Lung (tissue), 12 donors: ENCODE results near the gene C5AR2. TPM values are rescaled to one million over a fixed set of nuclear protein-coding genes. Genes with fewer than 3 reads are reported as not detected.
"Not testable (repeated sequence)": the region's sequence is repeated elsewhere in the genome, so short reads cannot be mapped to it uniquely, and the experiment has no call there.

Source experiments
- ATAC-seq: fragments of 200-7000 bp; cut with Tn5 transposase; one replicate; pipeline ENCODE4 v1.9.1; 2020; ENCODE audit warnings: moderate number of reproducible peaks; ENCODE audit not compliant: insufficient read depth, low FRiP score
- DNase-seq, 3 donors: peaks; one replicate each; pipeline ENCODE4 v3.0.0-alpha.2; 2013 to 2017
- H3K27ac ChIP-seq, 2 donors: one replicate each; pipeline ENCODE4 v1.5.1; 2013; ENCODE audit warnings: mild to moderate bottlenecking in 2 of 2, moderate library complexity in 2 of 2, control low read depth in 1 of 2, inconsistent platforms in 1 of 2, low read depth in 1 of 2, low read length in 1 of 2
- H3K27me3 ChIP-seq, 3 donors: one replicate each; pipeline ENCODE4 v1.5.1; 2013; ENCODE audit warnings: low read length in 2 of 3; ENCODE audit not compliant: control insufficient read depth in 3 of 3, insufficient read depth in 3 of 3
- H3K36me3 ChIP-seq, 4 donors: one replicate each; pipeline ENCODE4 v1.5.1; 2013; ENCODE audit warnings: low read length in 4 of 4, mild to moderate bottlenecking in 1 of 4, moderate library complexity in 1 of 4; ENCODE audit not compliant: control insufficient read depth in 4 of 4, insufficient read depth in 4 of 4
- H3K4me1 ChIP-seq, 5 donors: one replicate each; pipeline ENCODE4 v1.5.1; 2013; ENCODE audit warnings: low read length in 5 of 5, mild to moderate bottlenecking in 2 of 5, moderate library complexity in 1 of 5; ENCODE audit not compliant: control insufficient read depth in 5 of 5, insufficient read depth in 5 of 5
- H3K4me3 ChIP-seq: one replicate; pipeline ENCODE4 v1.5.1; 2013; ENCODE audit warnings: mild to moderate bottlenecking, control low read depth, moderate library complexity
- H3K9ac ChIP-seq, 2 donors: one replicate each; pipeline ENCODE4 v1.5.1; 2013; ENCODE audit warnings: low read length in 2 of 2, control low read depth in 1 of 2; ENCODE audit not compliant: insufficient read depth in 1 of 2
- H3K9me3 ChIP-seq, 4 donors: one replicate each; pipeline ENCODE4 v1.5.1; 2013; ENCODE audit warnings: low read length in 3 of 4, mild to moderate bottlenecking in 1 of 4, moderate library complexity in 1 of 4; ENCODE audit not compliant: control insufficient read depth in 4 of 4, insufficient read depth in 3 of 4
- WGBS, 2 donors: extraction: QIAGEN DNeasy Blood & Tissue Kit; methylation state at CpG; one replicate each; pipeline ENCODE4 v1.1.7; 2013; 5-methylcytosine and 5-hydroxymethylcytosine counted together
- polyA plus RNA-seq, 2 donors: library from polyadenylated mRNA; stranded (reverse); fragments of 200-250 nt; gene quantifications; one replicate each; pipeline ENCODE4 v1.2.1, GENCODE V29; 2013
- total RNA-seq, 2 donors: library from RNA; depleted of rRNA in 1 of 2; stranded (reverse); fragments of >200 nt in 1 of 2; gene quantifications; one replicate each; pipeline ENCODE4 v1.2.1, GENCODE V29; 2014 to 2021
- TF ChIP-seq, protein P1 (sequence below): IDR thresholded peaks from 2 replicates; pipeline ENCODE4 v1.5.1; 2012; ENCODE audit warnings: mild to moderate bottlenecking; ENCODE audit errors: control extremely low read depth, extremely low read depth
- donor health status: control.
- donor health status: control.
- donor health status: Bipolar disorder and iron deficiency.
- donor health status: healthy.
- donor health status: DM: yes; HTN: yes; CAD: no.

The C5AR2 gene
- total and polyA plus RNA-seq, 4 donors: 1.0 to 17.4 (median 7.7) TPM

DNA sequence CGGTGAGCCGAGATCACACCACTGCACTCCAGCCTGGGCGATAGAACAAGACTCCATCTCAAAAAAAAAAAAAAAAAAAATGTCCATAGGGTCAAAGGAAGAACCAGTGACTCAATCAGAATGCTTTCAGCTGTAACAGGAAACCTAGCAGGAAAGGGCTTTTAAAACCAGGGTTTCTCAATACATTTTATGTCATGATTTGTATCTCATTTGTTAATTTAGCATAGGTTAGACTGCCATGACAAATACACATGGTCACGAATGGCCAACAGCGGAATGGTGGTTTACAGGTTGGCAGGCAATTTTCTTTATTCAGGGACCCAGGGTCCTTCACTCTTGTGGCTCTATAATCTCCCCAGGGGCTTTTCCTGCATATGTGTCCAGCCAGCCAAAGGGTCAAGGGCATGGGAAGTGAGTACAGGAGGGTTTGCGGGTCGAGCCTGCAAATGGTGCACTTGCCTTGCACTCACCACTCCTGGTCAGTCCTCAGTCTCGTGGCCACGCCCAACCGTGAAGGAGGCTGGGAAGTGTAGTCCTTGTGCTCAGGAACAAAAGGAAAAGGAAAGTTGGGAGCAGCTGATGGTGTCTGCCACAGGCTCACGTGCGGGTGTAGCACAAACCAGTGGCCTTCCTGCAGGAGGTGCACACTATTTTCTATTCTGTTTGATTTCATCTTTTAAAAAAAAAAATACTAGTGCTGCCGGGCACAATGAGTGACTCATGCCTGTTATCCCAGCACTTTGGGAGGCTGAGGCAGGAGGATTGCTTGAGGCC lies 32.0 kb downstream of the C5AR2 start:
- H3K27ac ChIP-seq: peak overlapping the region in 1 of 2 donors; percentile 60
- H3K4me1 ChIP-seq: no peaks in the 10 kb centered on the region
- H3K27me3 ChIP-seq: no peaks in the 10 kb centered on the region
- DNase-seq (no peak), ATAC-seq (no peak)
- peaks cover 0 to 1% (median 0%) of the 10 kb centered on the region in 4 donors for H3K9me3 ChIP-seq
- TF ChIP-seq, protein P1, sequence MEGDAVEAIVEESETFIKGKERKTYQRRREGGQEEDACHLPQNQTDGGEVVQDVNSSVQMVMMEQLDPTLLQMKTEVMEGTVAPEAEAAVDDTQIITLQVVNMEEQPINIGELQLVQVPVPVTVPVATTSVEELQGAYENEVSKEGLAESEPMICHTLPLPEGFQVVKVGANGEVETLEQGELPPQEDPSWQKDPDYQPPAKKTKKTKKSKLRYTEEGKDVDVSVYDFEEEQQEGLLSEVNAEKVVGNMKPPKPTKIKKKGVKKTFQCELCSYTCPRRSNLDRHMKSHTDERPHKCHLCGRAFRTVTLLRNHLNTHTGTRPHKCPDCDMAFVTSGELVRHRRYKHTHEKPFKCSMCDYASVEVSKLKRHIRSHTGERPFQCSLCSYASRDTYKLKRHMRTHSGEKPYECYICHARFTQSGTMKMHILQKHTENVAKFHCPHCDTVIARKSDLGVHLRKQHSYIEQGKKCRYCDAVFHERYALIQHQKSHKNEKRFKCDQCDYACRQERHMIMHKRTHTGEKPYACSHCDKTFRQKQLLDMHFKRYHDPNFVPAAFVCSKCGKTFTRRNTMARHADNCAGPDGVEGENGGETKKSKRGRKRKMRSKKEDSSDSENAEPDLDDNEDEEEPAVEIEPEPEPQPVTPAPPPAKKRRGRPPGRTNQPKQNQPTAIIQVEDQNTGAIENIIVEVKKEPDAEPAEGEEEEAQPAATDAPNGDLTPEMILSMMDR: no peak
- no peak overlapping the region for H3K4me3 ChIP-seq
- WGBS, 2 donors: 68 to 84% methylated on average over 13 of the region's 13 CpGs
- H3K36me3 ChIP-seq: peaks cover 8 to 44% (median 20%) of the 10 kb centered on the region in 4 donors
- H3K9ac ChIP-seq: no peak overlapping the region

DNA sequence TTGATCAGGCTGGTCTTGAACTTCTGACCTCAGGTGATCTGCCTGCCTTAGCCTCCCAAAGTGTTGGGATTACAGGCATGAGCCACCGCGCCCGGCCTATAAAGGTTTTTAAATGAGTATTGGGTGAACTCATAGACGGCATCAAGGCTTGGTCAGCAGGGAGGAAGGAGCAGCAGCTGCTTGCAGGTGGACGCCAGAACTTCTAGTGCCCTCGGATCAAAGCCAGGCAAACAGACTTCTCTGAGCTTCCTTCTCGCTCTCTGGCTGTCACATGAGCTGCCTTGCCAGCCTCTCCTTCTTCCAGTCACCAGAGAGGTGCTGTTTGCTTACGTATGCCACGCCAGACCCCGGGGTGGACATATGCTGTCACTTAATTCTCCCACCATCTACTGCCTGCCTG lies 33.5 kb downstream of the C5AR2 start:
- not testable (repeated sequence) for H3K9me3 ChIP-seq, DNase-seq, ATAC-seq, H3K4me3 ChIP-seq, H3K4me1 ChIP-seq, H3K27ac ChIP-seq, H3K9ac ChIP-seq, H3K27me3 ChIP-seq
- 84 to 96% methylated on average over 10 of the region's 10 CpGs for WGBS, 2 donors
- peaks cover 10 to 45% (median 14%) of the 10 kb centered on the region in 4 donors for H3K36me3 ChIP-seq

DNA sequence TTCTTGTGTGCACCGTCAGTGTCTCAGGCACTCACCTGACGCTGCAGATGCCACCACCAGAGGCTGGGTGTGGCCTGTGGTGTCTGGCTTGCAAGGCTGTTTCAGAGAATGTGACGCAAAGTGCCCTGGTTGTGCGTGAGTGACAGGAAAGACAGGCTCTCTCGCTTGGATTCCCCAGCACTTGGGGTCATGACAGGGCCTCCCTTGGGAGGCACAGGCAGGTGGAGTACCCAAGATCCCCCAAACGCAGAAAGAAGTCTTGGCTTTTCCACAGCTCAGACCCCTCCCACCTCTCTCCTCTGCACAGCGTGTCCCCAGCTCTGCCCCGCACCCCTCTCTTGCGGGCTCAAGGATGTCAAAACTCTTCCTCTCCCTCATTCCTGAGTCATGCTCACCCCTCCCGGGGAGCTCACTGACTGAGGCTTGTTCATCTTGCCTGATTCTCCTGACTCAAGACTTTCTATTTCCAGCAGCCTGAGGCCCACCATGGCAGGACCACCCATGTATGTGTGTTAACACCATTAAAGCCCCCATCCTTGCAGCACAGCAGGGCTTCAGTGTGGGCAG lies 38.2 kb downstream of the C5AR2 start:
- H3K27me3 ChIP-seq: no peaks in the 10 kb centered on the region
- peak; percentile 44 for ATAC-seq
- no peak overlapping the region for H3K9ac ChIP-seq
- no peak overlapping the region for H3K4me3 ChIP-seq
- 33 to 68% methylated on average over 10 of the region's 10 CpGs for WGBS, 2 donors
- TF ChIP-seq, protein P1: no peak
- DNase-seq: peak; percentile 48 to 57 (median 56)
- H3K4me1 ChIP-seq: no peaks in the 10 kb centered on the region
- peaks cover 9 to 44% (median 21%) of the 10 kb centered on the region in 4 donors for H3K36me3 ChIP-seq
- H3K27ac ChIP-seq: peak overlapping the region in 1 of 2 donors; percentile 58
- H3K9me3 ChIP-seq: no peaks in the 10 kb centered on the region

DNA sequence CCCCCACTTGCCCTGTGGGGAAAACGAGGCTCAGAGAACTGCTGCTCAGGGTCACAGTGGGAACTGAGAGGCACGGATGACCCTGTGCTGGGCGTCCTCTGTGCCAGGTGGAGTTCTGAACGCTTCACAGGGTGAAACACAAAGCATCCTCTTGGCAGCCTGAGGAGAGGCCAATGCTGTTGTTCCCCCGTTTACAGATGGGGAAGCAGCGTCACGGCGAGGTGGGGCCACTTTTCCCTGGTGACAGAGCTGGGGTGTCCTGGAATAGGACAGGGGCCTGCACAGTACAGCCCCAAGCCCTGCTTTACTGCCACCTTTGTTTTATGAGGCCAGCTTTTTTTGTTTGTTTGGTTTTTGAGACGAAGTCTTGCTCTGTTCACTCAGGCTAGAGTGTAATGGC lies 39.3 kb downstream of the C5AR2 start:
- Histone ChIP-seq H3K36me3 (peaks cover 14 to 53% (median 28%) of the 10 kb centered on the region in 4 donors), H3K27ac (no peak overlapping the region)
- TF ChIP-seq, protein P1: no peak

More for the DNA sequence above, 39.3 kb downstream of the C5AR2 start:
- H3K4me3 ChIP-seq: no peak overlapping the region
- H3K9ac ChIP-seq: no peak overlapping the region
- ATAC-seq (no peak), DNase-seq (no peak)
- H3K4me1 ChIP-seq: no peaks in the 10 kb centered on the region
- no peaks in the 10 kb centered on the region for H3K27me3 ChIP-seq
- WGBS, 2 donors: 82 to 89% methylated on average over 9 of the region's 9 CpGs
- H3K9me3 ChIP-seq: no peaks in the 10 kb centered on the region
